Skeletal muscle cell (primary cell): Measurements from ENCODE around the gene MED12L.
"Not testable (repeated sequence)": the region's sequence is repeated elsewhere in the genome, so short reads cannot be mapped to it uniquely, and the experiment has no call there.

Source experiments
- DNase-seq: peaks from one replicate; pipeline ENCODE4 v3.0.0-alpha.2; 2010; ENCODE audit warnings: low read depth
- H3K4me3 ChIP-seq: 2 replicates; pipeline ENCODE4 v1.5.1; 2011; ENCODE audit warnings: low read depth, mild to moderate bottlenecking, control low read depth, low read length, moderate library complexity

The MED12L gene

DNA sequence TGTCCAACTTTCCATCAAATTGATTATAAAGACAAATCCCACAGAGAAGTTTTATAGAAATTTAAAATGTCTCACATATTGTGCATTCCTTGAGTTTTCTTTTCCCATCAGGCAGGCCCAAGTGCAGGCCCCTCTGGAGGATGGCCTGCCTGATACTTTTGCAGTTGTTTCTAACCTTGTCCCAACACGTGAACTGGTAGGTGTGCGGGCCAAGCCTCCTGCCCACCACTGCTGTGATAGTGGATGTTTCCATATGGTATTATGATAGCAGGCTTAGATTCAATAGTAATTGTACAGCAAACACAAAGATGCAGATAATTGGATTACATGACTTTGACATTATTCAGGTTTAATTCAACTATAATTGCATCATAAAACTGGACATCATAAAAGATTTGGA is 297.6 kb downstream of the MED12L start:
- no peak overlapping the region for H3K4me3 ChIP-seq
- no peak for DNase-seq

GRCh38 chr3:151383956-151384355 is 298.5 kb downstream of the MED12L start:
- DNase-seq = no peak
- no peak overlapping the region for H3K4me3 ChIP-seq

- no peak within 1 kb of the TSS for H3K4me3 ChIP-seq
- no peak for DNase-seq
Measured at GRCh38 chr3:151384741-151385174, 299.3 kb downstream of the MED12L start, which contains the start of gene P2RY12. Gene P2RY12, minus strand, starts transcription at chr3:151384753. Its CDS starts 45,908 bp downstream, at chr3:151338845.

- no peak for DNase-seq
- no peak overlapping the region for H3K4me3 ChIP-seq
Measured at GRCh38 chr3:151386056-151386455, 300.6 kb downstream of the MED12L start.

DNA sequence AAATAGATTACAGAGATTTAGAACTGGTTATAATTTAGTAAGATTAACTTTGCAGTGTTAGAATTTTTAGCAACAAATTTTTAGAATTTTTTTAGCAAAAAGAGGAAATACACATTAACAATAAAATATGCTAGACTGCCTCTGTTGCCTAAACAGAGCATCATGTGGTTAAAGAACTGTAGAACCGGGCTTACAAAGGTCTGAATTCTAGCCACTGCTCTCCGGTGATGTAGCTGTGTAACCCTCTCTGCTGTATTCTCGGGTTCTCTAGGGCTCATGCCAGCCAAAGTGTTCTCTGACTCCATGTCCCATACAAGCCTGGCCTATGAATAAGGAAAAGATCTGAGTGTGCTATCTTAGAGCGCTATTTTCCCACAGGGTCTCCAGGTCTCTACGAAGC is 302.0 kb downstream of the MED12L start:
- no peak for DNase-seq
- no peak overlapping the region for H3K4me3 ChIP-seq

DNA sequence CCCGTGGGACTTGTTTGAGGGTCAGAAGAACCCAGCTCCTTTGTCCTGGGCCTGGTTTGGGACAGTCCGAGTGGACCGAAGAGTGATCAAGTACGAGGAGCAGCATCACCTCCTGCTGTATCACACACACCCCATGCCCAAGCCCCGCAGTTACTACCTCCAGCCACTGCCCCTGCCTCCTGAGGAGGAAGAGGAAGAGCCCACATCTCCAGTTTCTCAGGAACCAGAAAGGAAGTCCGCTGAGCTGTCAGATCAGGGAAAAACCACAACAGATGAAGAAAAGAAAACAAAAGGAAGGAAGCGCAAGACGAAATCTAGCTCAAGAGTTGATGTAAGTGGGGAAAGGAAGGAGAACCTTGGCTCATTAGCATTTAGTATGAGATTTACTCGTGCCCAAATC is 302.4 kb downstream of the MED12L start:
- DNase-seq = no peak
- no peak overlapping the region for H3K4me3 ChIP-seq

GRCh38 chr3:151391720-151392119 is 306.3 kb downstream of the MED12L start:
- DNase-seq = no peak
- no peak overlapping the region for H3K4me3 ChIP-seq

GRCh38 chr3:151392191-151392590 is 306.7 kb downstream of the MED12L start:
- not testable (repeated sequence) for DNase-seq, H3K4me3 ChIP-seq

GRCh38 chr3:151393146-151393830 is 307.8 kb downstream of the MED12L start:
- no peak overlapping the region for H3K4me3 ChIP-seq
- DNase-seq = no peak

DNA sequence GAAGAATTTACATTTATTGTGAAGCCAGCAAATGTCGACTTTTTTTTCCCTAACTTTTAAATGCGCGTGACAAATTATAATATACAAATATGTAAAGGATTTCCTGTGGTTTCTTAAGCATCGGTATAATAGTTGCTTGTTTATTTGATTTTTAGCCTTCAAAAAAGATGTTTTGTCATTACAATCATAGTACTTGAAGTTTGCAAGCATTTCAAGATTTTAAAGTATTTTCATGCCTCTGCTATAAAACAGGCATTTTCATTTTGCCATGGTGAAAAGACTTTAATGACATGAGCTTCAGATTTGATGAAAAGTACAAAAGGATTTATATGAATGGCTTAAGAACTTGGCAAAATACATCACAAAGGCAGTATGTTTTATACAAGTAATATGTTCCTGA is 308.5 kb downstream of the MED12L start:
- no peak overlapping the region for H3K4me3 ChIP-seq
- DNase-seq = no peak

- no peak for DNase-seq
- H3K4me3 ChIP-seq = no peak overlapping the region
Measured at GRCh38 chr3:151394611-151395010, 309.1 kb downstream of the MED12L start.

DNA sequence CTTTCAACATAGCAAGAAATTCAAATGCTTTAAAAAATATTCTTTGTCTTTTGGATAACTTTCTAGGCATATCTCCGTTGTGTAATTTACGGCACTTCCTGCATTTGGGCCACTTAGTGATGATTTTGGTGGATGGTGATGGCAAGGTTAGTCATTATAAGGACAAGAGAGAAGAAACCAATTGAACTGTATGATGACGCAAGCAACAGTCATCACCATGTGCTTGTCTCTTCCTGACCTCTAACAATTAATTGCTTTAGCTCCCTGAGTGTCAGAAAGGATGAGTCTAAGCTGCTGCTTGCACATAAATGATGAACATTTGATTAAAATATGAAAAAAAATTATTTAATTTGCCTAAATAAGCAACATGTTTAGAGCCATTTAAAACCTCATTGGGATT is 310.3 kb downstream of the MED12L start:
- no peak overlapping the region for H3K4me3 ChIP-seq
- DNase-seq = peak; percentile 63

GRCh38 chr3:151398895-151399294 is 313.4 kb downstream of the MED12L start:
- DNase-seq = no peak
- H3K4me3 ChIP-seq = no peak overlapping the region

- no peak for DNase-seq
Measured at GRCh38 chr3:151400341-151400740, 314.9 kb downstream of the MED12L start.

GRCh38 chr3:151402349-151402748 is 316.9 kb downstream of the MED12L start:
- H3K4me3 ChIP-seq = no peak overlapping the region
- no peak for DNase-seq

More at GRCh38 chr3:151400341-151400740, 314.9 kb downstream of the MED12L start:
- no peak overlapping the region for H3K4me3 ChIP-seq

- peak; percentile 47 for DNase-seq
Measured at GRCh38 chr3:151403246-151403645, 317.8 kb downstream of the MED12L start.

GRCh38 chr3:151404316-151404715 is 318.9 kb downstream of the MED12L start:
- peak; percentile 43 for DNase-seq
- no peak overlapping the region for H3K4me3 ChIP-seq

More at GRCh38 chr3:151403246-151403645, 317.8 kb downstream of the MED12L start:
- no peak overlapping the region for H3K4me3 ChIP-seq

DNA sequence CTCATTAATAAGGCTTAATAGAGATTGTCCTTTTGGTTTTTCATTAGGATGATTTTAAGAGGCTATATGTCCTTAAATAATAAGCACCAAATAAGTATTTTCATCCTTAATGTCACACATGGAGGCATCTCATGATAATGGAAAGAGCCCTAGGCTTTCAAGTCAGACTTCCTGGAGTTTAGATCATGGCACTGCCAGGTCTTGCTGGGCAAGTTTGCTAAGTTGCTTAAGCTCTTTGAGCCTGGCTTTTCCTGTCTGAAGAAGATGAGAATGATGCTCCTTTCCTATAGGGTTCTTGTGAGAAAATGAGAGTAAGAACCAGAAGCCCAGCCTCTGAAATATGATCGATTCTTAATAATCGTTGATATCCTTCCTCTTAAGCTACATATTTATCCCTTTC is 322.5 kb downstream of the MED12L start:
- DNase-seq = no peak
- no peak overlapping the region for H3K4me3 ChIP-seq

DNA sequence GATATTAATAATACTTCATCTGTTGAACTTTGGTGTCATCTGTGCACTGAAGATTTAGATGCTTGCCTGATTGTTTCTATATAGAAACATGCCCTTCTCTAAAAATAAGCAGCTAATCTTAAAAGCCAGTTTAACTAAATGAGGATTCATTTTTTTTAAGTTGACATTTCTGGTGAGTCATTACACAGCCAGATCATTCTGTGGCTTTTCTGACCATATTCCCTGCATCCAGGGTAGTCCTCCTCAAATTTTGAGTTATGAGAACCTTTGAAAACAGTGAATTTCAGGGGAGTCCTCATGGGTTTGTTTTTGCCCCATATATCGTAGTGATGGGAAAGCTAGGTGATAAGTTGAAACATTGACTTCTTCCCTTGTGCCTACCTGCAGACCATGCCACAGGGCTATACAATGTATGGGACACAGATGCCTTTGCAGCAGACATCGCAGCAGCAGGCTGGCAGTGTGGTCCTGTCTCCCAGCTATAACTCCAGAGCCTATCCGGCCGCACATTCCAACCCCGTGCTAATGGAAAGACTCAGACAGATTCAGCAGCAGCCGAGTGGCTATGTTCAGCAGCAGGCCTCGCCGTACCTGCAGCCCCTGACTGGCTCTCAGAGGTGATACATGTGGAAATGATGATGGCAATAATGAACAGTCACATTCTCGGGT is 325.6 kb downstream of the MED12L start:
- no peak for DNase-seq

DNA sequence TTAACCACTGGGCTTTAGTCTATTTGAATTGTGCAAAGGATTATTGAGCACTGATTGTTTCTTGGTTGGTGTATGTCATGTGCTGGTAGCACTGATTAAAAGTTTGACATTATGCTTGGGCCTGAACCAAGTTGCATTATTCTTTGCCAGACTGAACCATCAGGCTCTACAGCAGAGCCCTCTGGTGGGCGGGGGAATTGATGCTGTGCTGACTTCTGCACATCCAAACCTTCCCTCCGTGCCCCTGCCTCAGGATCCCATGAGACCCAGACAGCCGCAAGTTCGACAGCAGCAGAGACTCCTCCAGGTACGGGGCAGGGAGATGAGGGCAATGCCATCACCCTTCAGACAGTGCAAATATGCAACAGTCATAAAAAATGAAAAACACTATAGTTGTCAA is 327.5 kb downstream of the MED12L start:
- no peak for DNase-seq
- H3K4me3 ChIP-seq = no peak overlapping the region

More for the DNA sequence above, 325.6 kb downstream of the MED12L start:
- H3K4me3 ChIP-seq = no peak overlapping the region

DNA sequence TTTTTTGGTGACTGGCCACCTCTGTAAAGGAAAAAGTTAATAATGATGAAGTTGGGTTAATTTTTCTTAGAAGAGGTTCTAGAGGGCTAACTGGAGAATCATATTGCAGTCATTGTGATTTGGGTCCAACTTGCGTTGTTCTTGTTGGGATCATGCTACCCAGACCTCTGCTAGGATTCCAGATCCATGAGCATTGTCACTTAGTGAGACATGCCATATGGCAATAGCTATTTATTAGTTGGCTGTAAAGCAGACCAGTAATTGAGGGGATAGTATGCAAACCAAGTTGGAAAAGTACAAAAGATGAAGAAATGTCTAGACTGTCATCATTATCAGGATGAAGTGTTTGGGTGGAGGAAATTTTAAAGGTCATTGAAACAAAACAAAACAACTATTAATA is 329.8 kb downstream of the MED12L start:
- no peak for DNase-seq

More for the DNA sequence above, 329.8 kb downstream of the MED12L start:
- no peak overlapping the region for H3K4me3 ChIP-seq
